GM18498 (cell line): Measurements from ENCODE around the gene IQCE.
"Not testable (repeated sequence)": the region's sequence is repeated elsewhere in the genome, so short reads cannot be mapped to it uniquely, and the experiment has no call there.

Experiments
- ATAC-seq: cut with Tn5 transposase; IDR thresholded peaks from one replicate; pipeline ENCODE4 v1.9.1; 2021; ENCODE audit warnings: mild to moderate bottlenecking, moderate library complexity; ENCODE audit not compliant: unreplicated experiment

IQCE gene

GRCh38 chr7:2532199-2532772 is 26.5 kb upstream of the IQCE start:
- not testable (repeated sequence) for ATAC-seq

- not testable (repeated sequence) for ATAC-seq
These were observed 26.0 kb upstream of the IQCE start for GRCh38 chr7:2532816-2533215.

- ATAC-seq: not testable (repeated sequence)
These were observed 25.2 kb upstream of the IQCE start for GRCh38 chr7:2533566-2533965.

GRCh38 chr7:2534214-2534613 is 24.6 kb upstream of the IQCE start:
- not testable (repeated sequence) for ATAC-seq

- not testable (repeated sequence) for ATAC-seq
These were observed 22.7 kb upstream of the IQCE start for GRCh38 chr7:2535872-2536627.

- no peak for ATAC-seq
These were observed 20.6 kb upstream of the IQCE start for GRCh38 chr7:2537981-2538851.

GRCh38 chr7:2539031-2539911 is 19.5 kb upstream of the IQCE start:
- no peak for ATAC-seq

- ATAC-seq: no peak
These were observed 18.6 kb upstream of the IQCE start for GRCh38 chr7:2540133-2540532.

GRCh38 chr7:2540641-2541051 is 18.1 kb upstream of the IQCE start:
- ATAC-seq: no peak

- no peak for ATAC-seq
These were observed 17.3 kb upstream of the IQCE start for GRCh38 chr7:2541291-2542010.

GRCh38 chr7:2542011-2542915 is 16.5 kb upstream of the IQCE start:
- no peak for ATAC-seq

- ATAC-seq: no peak
These were observed 15.6 kb upstream of the IQCE start for GRCh38 chr7:2542916-2543871.

- no peak for ATAC-seq
These were observed 14.1 kb upstream of the IQCE start for GRCh38 chr7:2544541-2545188.

- ATAC-seq: no peak
These were observed 12.9 kb upstream of the IQCE start for GRCh38 chr7:2545746-2546425.

- no peak for ATAC-seq
These were observed 11.8 kb upstream of the IQCE start for GRCh38 chr7:2546776-2547586.

- no peak for ATAC-seq
These were observed 7.4 kb upstream of the IQCE start for GRCh38 chr7:2551418-2551817.
